GM21526 (cell line): ENCODE data around the gene MARS2.
"Not testable (repeated sequence)": the region's sequence is repeated elsewhere in the genome, so short reads cannot be mapped to it uniquely, and the experiment has no call there.

Source experiments
- ATAC-seq: cut with Tn5 transposase; IDR thresholded peaks from one replicate; pipeline ENCODE4 v1.9.1; 2021; ENCODE audit warnings: moderate library complexity; ENCODE audit not compliant: unreplicated experiment, low FRiP score

MARS2 gene

GRCh38 chr2:197705912-197706838, 1.0 kb downstream of the MARS2 start:
- ATAC-seq: no peak

DNA sequence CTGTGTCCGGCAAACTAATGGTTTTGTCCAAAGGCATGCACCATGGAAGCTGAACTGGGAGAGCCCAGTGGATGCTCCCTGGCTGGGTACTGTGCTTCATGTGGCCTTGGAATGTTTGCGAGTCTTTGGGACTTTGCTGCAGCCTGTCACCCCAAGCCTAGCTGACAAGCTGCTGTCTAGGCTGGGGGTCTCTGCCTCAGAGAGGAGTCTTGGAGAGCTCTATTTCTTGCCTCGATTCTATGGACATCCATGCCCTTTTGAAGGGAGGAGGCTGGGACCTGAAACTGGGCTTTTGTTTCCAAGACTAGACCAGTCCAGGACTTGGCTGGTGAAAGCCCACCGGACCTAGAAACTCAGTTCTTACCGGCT, 1.7 kb downstream of the MARS2 start:
- ATAC-seq: no peak

DNA sequence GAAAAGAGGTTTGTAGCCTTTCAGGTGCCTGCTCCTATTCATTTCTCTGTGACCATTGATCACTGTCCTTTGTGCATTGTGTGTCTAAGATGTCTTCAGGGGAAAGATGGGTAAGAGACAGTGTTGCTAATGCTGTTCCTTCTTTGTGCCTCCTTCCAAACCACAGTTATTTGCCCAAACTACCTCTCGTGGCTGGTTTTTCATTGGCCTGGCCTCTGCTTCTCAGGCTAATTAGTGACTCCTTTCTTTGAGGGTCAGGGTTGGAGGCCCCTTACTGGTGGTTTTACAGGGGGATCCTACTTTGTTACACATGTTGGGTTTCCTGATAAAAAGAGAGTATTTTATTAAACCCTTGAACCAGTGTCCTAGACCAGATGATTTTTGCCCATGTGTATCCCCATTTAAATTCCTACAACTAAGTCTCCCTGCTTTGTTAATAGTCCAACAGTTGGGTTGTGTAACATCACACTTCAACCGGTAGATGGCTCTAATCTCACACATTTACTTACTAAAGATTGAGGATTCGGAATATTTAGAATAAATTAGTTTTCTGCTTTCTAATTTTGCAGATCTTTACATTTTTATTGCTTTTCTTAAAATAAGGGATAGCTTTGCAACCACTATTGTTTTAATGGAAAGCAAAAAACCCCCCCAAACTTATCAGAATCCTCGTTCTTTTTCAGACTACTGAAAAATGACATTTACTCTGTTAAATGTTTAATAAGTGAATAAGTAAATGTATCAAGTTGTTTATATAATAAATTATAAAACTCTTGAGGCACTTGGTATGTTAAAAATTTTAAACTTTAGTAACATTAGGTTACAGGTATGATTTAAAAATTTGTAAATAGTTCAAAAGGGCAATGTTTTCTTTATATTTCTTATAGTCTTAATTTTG, 2.4 kb downstream of the MARS2 start:
- no peak for ATAC-seq

DNA sequence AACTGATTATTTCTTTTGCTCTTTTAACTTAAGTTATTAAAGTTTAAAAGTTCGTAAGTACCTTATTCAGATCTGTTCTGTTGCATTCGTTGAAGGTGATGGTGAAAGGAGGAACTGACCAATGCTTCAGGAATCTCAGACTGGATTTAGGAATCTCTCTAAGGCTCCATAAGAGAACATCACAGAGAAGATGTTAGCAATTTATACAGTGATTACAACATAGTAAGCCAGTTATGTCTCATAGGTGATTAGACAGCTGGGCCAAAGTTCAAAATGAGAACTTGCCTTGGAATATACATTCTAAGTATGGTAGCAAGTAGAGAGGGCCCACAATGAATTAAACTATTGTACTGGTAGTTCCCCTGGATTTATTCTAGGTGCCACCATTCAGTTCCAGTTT, 3.2 kb downstream of the MARS2 start:
- ATAC-seq: no peak

GRCh38 chr2:197709140-197709539, 4.0 kb downstream of the MARS2 start:
- ATAC-seq: not testable (repeated sequence)

DNA sequence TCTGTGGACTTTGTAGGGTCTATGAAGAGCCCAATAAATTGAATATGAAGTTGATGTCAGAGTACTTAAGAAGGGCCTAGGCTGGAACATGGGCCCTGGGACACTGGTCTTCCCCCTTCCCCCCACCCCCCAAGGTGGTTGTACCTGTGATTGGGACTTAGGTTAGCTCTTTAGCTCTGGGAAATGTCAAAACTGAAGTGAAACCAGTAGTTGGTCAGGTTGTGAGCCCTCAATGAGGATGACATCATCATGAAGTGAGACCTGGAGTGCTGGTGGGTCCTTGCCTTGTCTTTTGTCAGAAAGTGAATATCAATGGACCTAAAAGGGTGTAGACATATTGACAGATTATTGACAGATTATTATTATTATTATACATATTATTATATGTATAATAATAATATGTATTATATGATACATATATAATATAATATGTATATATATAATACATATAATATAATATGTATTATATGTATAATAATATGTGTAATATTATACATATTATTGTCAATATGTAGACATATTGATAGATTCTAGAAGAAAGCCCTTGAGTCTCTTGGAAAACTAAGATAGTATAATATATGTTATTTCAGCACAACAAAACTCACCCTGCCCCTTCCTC, 5.4 kb downstream of the MARS2 start:
- ATAC-seq: peak; percentile 78

DNA sequence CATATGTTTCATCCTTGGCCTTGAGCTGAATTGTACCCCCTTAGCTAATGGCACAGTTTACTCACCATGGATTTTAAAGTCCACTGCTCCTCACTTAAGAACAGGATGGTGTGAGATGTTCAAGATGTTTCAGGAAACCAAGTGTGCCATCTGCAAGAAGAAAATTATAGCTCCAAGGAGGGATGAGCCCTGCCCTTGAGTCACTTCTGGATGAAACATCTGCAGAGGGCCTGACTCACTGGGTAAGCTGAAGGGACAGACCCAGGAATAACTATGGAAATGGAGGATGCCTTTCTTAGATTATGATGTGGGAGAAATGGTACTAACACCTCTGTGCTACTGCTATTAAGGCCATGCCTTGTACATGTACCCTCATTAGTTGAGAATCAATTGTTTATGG, 6.4 kb downstream of the MARS2 start:
- ATAC-seq: no peak

GRCh38 chr2:197713271-197713670, 8.1 kb downstream of the MARS2 start:
- no peak for ATAC-seq

DNA sequence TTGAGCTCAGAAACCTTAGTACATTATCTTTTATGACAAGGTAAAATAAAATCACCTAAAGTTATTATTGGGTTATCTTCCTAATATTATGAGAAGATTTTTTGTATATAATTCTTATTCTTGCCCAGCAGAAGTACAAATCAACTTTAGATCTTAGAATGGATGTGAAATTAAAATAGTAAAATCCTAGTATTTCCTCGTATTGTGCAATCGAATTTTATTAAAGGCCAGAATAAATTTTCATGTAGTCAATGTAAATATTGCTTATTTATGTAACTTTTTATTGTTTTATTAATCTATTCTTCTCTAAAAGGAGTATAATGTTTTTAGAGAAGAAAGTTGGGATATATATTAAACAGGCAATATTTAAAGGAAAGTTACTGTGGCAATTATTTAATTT, 12.7 kb downstream of the MARS2 start:
- no peak for ATAC-seq

- ATAC-seq: no peak
These were observed 21.8 kb downstream of the MARS2 start for GRCh38 chr2:197727011-197727410.

GRCh38 chr2:197728555-197729544, 23.7 kb downstream of the MARS2 start:
- ATAC-seq: not testable (repeated sequence)

DNA sequence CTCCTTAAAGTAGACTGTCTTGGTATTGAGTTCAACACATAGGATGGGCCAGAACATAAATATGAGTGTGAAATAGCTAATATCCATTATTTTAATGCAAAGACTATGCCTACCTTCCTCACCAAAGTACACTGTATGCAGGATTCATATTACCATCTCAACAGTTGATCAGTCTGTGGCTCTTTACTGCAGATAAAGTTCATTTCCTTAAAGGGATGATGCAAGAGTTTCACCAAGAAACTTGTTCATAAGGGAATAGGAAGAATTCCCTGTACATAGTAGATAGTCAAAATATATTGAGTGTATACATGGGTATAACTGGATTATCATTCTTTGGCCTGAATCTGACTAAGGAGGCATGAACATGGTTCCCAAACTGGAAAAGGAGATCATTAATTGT, 35.0 kb downstream of the MARS2 start:
- no peak for ATAC-seq
